Measurements from ENCODE around the gene SECISBP2. TPM values are rescaled to one million over a fixed set of nuclear protein-coding genes. Genes with fewer than 3 reads are reported as not detected.
"Not testable (repeated sequence)": the region's sequence is repeated elsewhere in the genome, so short reads cannot be mapped to it uniquely, and the experiment has no call there.

Gene SECISBP2
- polyA plus RNA-seq, 1 donor, result 43.1 TPM

DNA sequence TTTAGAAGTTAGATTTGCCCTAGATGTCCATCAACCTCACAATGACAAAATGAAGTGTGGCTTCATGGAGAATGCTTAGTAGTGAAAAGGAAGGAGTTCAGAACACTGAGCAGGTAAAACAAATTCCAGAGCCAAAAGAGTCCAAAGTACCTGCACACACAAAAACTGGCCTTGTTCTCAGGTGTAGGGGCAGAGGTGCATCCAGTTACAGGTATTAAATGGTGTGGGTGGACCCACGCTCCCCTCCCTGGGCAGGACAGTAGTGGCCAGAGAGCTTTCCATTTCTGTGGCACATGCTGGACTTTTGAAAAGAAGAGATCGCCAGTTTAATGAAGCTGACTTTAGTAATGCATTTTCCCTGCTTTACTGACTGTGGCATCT, 47.2 kb downstream of the SECISBP2 start:
- DNase-seq, result no peak

DNA sequence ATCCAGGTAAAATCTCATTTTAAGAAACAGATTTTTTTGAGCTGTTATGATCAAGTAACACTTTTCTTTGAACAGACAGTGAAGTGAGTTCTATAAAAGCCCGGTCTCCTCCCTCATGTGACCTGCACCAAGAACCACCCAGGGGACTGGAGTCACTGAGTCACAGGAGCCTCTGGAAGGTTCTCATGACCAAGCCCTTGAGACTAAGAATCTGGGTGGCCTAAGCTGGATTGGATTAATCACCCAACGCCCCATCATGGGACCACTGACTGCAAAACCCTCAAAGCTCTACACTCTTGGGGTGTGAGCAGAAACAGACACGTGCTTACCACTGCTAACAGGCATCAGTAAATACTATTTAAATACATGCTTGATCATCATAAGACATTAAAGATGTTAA, 48.4 kb downstream of the SECISBP2 start:
- no peak for DNase-seq

DNA sequence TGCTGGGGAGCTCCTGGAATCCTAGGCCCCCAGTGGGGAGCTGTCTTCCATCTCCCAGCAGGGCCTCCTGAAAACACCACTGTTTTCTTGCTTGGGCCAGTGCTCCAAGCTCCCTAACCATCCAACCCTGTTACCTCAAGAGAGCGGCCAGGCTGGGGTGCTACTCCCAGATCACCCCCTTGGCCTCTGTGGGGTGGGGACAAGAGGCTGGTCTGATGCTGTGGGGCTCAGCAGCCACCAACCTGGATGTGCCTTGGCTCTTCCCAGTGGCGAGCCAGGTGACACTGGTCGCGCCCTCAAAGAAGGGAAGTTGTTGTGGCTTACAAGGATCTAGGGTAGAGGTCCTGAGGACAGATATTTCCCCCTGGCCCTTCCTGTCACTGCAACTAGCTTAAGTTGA, 49.0 kb downstream of the SECISBP2 start:
- no peak for DNase-seq

DNA sequence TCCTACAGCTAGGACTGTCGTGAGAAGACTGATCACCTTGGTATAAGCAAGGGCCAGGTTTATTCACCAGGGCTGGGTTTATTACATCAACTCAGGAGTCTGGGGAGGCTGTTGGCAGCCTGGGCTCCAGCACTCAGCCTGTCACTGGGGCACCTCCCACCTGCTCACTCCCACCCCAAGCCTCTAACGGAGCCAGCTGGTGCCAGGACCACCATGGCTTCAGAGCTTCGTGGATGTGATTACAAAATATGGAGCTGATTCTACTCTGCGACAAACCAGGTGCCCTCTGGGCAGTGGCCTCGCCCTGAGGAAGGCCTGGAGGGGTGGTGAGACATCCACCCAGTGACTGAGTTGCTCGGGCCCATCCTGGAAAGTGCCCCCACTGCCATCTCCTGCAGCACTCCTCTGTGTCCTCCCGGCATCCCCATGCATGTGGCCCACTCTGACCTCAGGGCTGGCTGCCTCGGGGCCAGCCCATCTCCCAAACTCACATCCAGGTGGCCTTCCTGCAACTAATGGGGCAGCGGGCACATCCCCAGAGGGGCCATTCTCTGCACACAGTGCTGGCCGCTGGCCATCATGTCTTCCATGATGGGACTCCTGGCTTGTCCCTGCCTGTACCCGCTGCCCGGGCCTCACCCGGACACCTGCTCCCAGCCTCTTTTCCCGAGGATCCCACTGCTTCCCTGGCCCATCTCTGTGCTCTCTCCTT, 49.6 kb downstream of the SECISBP2 start:
- no peak for DNase-seq

DNA sequence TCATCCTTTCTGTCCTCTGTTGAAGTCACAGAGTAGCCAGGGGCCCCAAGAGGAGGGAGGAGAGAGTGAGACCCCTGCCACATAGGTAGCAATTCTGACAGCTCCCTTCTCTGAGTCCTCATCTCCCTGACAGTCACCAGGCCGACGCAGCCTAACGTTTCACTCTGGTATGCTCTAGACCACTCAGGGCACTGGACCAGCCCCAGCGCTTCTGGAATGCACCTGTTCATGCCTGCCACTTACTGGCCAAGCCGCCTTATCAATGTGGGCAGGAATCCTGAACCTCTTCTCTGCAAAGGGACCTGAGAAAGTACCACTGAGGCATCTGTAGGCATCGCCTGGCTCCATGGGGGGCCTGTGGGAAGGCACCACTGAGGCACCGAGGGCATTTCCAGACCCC, 50.2 kb downstream of the SECISBP2 start:
- DNase-seq, result no peak

DNA sequence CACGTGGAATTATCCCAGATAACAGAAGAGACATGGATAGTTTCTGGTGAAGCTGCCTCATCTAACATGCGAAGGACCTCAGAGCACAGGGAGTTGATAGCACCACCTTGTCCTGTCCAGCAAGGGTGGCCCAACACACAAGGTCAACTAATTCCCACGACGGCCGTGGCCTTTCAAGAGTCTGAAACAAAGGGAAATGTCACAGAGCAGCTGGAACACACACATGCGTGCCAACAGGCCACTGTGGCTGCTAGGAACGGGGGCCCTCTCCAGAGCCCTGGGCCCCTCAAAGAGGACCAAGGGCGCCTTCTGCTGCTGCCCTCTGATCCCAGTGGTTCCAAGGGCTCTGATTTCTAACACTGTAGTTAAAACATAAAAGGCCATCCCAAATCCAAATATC, 50.7 kb downstream of the SECISBP2 start:
- no peak for DNase-seq

DNA sequence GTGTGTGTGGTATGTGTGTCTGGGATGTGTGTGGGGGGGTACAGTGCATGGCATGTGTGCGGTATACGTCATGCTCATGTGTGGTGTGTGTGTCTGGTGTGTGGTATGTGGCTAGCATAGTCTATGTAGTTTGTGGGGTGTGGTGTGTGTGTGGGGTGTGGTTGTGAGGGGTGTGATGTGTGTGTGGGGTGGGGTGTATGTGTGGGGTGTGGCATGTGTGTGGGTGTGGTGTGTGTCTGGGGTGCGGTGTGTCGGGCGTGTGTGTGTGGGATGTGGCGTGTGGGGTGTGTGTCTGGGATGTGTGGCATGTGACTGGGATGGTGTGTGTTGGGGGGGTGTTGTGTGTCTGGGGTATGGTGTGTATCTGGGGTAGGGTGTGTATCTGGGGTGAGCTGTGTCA, 52.3 kb downstream of the SECISBP2 start:
- no peak for DNase-seq

DNA sequence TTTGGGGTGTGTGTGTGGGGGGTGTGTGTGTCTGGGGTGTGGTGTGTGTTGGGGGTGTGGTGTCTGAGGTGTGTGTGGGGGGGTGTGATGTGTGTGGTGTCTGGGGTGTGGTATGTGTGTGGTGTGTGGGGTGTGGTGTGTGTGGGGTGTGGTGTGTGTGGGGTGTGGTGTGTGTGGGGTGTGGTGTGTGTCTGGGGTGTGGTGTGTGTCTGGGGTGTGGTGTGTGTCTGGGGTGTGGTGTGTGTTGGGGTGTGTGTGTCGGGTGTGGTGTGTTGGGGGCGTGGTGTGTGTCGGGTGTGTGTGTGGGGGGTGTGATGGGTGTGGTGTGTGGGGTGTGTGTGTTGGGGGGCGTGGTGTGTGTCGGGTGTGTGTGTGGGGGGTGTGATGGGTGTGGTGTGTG, 53.5 kb downstream of the SECISBP2 start:
- not testable (repeated sequence) for DNase-seq

DNA sequence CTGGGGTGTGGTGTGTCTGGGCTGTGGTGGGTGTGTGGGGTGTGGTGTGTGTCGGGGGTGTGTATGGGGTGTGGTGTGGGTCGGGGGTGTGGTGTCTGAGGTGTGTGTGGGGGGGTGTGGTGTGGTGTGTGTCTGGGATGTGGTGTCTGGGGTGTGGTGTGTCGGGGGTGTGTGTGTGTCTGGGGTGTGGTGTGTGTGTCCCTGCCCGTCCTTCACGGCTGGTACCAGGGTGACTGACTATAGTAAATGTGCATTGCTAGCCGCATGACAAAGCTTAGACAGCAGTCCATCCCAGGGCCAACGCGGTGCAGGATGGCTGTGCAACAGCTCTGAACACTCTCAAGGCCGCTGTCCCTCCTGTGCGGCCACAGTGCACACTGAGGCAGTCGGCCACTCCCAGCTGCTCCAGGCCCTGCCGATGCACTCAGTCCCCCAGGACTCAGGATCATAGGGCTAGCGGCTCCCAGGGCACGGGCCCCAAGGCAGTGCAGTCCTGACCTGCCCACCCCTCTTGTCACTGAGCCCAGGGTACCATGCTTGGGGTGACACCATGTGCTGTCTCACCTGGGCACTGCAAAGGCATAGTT, 54.0 kb downstream of the SECISBP2 start:
- no peak for DNase-seq

DNA sequence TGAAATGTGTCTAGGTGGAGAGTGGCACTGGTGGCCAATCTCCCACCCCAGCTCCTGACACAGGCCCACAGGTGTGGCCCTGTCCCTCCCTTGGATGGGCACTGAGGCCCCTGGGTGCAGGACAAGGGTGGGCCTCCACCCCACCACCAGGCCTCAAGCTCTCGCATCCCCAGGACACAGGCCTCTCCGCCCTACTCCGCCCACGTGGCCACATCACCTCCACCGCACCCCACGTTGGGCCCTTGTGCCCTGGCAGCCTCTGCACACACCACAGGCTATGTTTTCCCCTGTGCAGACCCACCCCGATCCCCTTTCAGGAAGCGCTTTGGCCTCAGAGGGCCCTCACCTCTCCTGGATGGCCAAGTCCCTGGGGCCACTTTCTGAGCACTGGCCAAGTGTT, 54.7 kb downstream of the SECISBP2 start:
- no peak for DNase-seq

DNA sequence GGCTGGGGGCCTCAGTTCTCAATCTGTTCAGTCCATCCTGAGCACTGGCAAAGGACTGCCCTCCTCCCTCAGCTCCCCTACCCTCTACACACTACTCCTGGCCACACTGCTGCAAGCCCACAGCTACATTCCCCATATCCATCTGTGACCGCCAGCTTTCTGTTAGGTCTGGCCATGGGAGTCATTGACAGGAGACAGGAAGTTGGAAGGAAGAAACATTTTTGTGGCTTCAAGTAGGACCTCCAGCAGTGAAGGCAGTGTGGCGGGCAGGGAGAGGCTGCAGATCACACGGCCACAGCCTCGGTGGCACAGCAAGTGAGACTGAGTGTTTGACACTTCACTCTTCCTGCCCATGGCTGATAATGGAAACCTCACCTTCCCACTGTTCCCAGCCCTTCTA, 55.9 kb downstream of the SECISBP2 start:
- no peak for DNase-seq

DNA sequence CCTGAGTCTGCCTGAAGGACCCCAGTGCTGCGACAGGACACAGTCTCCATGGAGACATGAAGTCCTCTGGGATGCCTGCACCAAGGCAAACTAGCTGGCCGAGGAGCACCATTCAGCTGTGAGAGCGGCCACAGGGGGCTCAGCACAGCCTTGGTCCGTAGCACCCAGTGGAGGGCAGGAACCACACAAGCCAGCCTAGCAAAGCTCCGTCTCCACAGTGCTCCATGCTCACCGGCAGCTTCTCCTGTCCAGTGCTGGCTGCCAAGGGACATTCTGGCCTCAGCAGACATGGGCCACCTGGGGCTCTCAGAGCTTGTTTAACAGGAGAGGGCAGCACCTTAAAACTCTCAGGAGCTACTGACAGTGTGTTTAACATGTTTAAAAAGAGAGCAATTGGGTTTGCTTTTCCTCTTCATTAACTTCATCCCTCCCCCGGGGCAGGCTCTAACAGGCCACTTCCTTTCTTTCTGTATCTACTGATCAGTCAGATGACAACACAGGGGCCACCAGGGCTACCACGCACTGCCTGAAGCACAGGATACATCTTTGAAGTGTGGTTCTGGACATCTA, 57.0 kb downstream of the SECISBP2 start:
- no peak for DNase-seq

DNA sequence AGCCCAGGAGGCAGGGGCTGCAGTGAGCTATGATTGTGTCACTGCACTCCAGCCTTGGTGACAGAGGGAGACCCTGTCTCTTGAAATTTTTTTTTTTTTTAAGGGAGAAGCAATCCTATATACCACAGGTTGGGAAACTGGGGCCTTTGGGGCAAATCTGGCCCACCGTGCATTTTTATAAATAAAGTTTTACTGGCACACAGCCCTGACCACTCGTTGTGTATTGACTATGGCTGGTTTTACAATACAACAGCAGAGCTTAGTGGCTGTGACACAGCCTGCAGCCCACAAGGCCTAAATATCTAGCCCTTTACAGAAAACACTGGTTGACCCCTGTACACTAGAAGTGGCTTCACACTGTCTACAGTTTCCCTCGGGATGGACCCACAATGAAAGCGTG, 58.0 kb downstream of the SECISBP2 start:
- DNase-seq, result no peak

DNA sequence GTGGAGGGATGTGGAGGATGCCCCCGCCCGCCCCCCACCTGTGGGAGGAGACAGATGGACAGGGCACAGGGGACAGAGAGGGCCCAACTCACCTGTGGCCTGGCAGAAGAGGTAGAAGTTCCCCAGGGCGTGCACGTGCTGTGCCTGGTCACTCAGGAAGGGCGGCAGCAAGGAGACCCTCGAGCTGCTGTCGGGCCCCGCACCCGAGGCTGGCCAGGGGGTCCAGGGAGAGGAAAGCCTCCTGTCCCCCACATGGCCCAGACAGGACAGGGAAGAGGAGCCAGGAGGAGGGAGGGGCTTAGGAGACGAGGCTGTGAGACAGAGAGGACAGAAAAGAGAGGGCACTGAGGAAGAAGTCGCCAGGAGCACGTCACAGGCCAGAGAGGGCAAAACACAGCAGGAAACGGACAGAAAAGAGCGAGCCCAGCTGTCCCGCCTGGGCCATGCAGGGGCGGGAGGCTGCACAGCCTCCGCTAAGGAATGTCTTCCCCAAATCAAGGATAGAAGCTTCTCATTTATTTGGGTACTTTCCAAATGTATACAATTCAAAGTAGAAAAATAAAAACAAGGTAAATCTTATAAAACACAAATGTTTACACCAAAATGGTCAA, 58.5 kb downstream of the SECISBP2 start:
- no peak for DNase-seq

DNA sequence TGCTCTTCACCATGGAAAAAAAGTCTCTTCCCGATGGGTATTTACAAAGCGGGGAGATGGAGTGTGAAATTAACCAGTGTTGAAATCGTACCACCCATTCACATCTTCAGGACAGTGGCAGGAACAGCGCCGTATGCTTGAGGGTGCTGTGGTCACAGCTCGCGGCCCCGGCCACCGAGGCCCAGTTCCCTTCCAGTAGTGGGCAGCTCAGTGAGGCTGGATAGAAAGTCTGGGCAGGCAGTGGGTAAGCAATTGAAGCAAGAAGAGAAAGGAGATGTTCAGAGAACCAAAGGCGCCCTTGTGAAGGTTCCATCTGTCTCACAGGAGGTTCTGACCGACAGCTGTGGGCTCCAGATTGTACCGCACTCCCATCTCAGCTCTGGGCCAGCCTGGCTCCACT, 59.1 kb downstream of the SECISBP2 start:
- DNase-seq, result no peak

DNA sequence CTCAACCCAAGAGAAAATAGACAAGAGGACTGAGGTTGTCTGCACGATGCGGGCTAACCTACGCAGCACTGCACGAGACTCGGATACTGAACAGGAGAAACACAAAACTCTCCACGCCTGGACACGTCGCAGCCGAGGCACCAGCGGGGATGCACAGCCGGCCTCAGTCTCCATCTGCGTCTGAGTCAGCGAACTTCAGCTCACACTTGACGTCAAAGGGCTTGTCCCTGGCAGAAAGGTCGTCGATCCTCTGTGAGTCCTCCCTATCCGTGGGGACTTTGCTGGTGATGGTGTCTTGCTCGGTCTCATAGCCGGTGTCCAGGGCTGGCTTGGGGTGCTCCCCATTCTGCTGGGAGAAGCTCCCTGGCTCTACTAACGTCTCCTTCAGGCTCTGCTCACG, 60.2 kb downstream of the SECISBP2 start:
- no peak for DNase-seq

DNA sequence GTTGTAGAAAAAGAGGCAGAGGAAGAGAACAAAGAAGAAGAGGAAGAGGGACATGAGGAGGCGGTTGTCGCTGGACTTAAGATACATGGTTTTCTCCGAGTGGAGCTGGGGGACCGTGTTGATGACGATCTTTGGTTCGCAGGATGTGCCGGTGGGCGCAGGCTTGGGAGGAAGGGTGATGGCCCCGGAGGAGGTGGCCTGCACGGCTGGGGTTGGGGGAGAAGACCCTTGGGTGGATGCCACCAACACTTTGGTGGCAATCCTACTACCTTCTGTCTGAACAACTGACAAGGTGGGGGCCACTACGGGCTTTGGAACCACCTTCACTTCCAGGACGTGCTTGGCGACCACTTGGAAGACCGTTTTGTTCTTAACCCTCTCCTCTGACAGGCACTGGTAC, 60.7 kb downstream of the SECISBP2 start:
- no peak for DNase-seq

DNA sequence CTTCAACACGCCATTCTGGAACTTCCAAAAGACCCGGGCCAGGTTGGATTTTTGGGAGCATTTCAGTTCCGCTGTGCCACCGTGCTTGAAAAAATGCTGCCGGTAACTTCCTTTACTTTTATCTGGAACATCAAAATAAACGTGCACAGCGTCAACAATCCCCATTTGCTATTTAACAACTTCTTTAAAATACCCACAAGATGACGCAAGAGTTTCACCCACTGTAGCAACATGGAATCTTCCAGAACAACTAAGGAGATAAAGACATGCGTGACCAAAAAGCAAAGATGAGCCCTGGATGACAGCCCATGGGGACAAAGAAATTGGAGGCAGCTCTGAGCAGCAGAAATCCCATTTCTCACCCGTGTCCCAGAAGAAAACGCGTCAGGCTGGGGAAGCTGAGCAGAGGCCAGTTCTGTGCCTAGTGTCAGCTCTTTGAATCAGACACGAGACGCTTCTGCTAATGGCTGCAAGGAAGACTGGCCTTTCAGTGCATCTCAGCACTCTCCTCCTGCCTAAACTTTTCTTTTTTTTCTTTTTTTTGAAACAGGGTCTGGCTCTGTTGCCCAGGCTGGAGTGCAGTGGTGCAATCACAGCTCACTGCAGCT, 61.3 kb downstream of the SECISBP2 start:
- no peak for DNase-seq

DNA sequence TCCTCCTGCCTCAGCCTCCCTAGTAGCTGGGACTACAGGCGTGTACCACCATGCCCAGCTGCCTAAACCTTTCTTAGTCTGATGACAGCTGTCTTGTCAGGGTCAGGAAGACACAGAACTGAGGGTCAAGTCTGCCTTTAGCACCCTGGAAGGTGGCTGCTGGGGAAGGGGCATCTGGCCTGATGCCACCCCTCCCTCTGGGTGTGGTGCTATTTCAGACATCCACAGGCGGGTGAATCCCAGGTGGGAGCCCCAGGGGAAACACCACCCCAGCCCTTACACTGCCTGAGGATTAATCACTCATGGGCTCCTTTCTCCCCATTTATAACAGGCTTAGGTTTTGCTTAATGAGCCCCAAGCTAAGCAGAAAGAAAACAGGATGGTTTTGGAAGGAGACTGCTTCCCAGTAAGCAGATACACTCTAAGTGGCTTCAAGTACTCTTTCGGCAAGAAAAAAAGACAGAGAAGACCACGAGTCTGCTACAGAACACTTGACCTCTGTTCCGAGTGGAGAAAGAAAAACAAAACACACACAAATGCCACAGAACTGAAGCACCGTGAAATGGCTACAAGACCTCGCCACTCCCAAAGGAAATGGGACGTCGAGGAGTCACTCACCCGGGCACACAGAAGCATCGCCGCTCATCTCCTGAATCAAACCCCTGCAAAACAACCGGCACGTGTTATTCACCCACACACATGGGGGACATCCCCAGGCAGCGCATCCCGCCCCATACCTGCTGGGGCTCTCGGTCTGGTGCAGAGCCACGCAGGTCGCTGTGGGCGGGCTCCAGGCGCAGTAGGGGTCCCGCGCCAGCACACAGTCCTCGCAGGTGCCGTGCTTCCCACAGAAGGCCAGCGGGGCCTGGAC, 62.4 kb downstream of the SECISBP2 start:
- DNase-seq, result no peak

DNA sequence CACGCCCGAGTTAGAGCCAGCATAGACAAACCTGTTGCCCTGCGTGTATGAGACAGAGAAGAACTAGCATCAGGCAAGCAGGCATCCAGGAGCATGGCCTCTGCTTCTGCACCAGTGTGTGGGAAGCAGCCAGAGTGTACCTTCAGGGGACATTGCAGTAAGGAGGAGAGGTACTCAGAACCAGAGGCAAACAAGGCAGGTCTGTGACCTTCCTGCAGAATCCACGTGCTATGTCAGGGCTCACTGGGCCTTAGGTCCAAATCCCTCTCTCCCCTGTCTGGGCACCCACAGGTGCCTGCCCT, 63.0 kb downstream of the SECISBP2 start:
- DNase-seq, result no peak

DNA sequence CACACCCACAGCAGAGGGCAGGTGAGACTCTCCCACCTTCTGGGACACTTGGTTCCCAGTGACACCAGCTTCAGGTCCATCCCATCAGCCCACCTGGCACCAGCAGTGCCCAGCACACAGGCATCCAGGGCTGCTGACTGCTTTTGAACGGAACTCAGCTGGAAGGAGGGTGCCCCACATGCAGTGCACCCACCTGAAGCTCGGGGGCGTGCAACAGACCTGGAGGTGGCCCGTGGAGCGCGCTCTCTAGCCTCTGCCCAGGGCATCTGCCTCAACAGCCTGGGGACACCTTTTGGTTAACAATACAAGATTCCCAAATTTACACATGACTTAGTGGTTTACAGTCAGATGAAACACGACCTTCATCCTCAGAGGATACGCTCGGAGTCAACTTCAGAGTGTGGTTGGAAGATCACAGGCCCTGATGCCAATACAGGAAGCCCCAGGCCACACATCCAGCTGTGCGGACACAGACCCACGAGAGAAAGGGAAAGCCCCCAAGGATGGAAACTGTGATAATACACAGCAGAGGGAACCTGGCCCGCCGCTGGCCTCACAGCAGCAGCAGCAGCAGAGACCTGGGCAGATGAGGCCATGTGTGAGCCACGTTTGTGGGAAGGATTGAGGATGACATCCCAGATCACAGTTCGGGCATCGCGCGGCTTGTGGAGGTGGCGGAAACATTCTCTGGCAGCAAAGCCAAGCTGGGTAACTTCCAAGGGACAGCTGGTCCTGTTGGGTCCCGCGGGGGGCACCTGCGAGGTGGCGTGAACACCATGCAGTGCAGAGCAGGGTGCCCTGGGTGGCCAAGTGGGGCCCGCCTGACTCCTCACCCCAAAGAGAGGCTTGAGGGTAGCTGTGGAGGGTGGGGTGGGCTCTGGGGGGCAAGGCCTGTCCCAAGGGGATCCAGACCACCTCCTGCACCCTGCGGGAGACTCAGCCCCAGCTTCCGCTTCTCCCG, 64.0 kb downstream of the SECISBP2 start:
- DNase-seq, result no peak
